Measurements from ENCODE around the gene RFTN1.

RFTN1 gene

GRCh38 chr3:16550676-16551341 is 37.3 kb upstream of the RFTN1 start:
- CTCF ChIA-PET: interaction anchor here (0.5 to 2.8 kb wide), 7 partner anchors 35 to 402 kb away, joined by 3 to 11 read pairs (median 4); partner anchors contain the start of genes DPH3 and OXNAD1
- DNase-seq (ENCODE audit: extremely low spot score): peak; percentile 74
- POLR2A ChIA-PET: interaction anchor here (0.7 to 1.1 kb wide), 2 partner anchors 34 to 286 kb away, joined by 4 read pairs; partner anchors contain the start of genes DPH3 and OXNAD1
- TF ChIP-seq LEF1 (IDR thresholded peaks at IDR 0.05; ENCODE audit: borderline replicate concordance) (no peak), L3MBTL2 (conservative IDR thresholded peaks at IDR 0.05) (peak; percentile 17; the same call in 1 of the 2 replicates)

DNA sequence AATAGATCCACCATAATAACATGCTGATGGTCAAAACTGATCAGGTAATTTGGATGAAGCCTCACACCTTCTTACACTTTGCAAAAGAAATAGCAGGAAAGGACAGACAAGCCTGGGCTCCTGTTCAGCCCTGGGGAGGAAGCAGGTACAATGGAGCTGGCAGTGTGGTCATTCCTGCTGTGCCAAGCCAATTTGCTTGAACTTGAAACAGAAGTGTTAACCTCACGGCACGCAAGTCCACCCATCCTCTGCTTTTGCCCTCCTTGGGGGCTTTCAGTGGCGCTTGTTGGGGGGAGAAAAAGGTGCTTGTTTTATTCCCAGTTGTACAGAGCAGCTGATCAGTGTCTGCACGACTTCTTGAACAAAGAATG is 36.8 kb upstream of the RFTN1 start:
- no peak for TF ChIP-seq TARDBP (IDR thresholded peaks at IDR 0.05)
- no peak for TF ChIP-seq FOXK2 (IDR thresholded peaks at IDR 0.05)
- no peak for TF ChIP-seq FOXM1 (IDR thresholded peaks at IDR 0.05; ENCODE audit: borderline replicate concordance)
- TF ChIP-seq HDGF (IDR thresholded peaks at IDR 0.05; ENCODE audit: borderline replicate concordance): no peak
- no peak for TF ChIP-seq BHLHE40 (IDR thresholded peaks at IDR 0.05; ENCODE audit: borderline replicate concordance)
- TF ChIP-seq FOXA1 (IDR thresholded peaks at IDR 0.05): no peak
- TF ChIP-seq PKNOX1 (IDR thresholded peaks at IDR 0.05): no peak
- no peak for TF ChIP-seq ELF4 (IDR thresholded peaks at IDR 0.05)
- TF ChIP-seq L3MBTL2 (conservative IDR thresholded peaks at IDR 0.05): no peak
- TF ChIP-seq ZNF384 (IDR thresholded peaks at IDR 0.05): no peak
- TF ChIP-seq LEF1 (IDR thresholded peaks at IDR 0.05; ENCODE audit: borderline replicate concordance): no peak
- TF ChIP-seq SUZ12 (IDR thresholded peaks at IDR 0.05): no peak
- no peak for TF ChIP-seq CTBP1 (IDR thresholded peaks at IDR 0.05; ENCODE audit: borderline replicate concordance)
- no peak for TF ChIP-seq SP1 (IDR thresholded peaks at IDR 0.05)
- TF ChIP-seq NFRKB (IDR thresholded peaks at IDR 0.05): no peak
- no peak for TF ChIP-seq ARNT (IDR thresholded peaks at IDR 0.05)
- no peak for DNase-seq (ENCODE audit: extremely low spot score)
- ChIA-PET POLR2A (interaction anchor here (0.7 to 1.1 kb wide), 2 partner anchors 34 to 285 kb away, joined by 4 read pairs; partner anchors contain the start of genes DPH3 and OXNAD1), CTCF (interaction anchor here (0.5 to 2.8 kb wide), 7 partner anchors 34 to 402 kb away, joined by 3 to 11 read pairs (median 4); partner anchors contain the start of genes DPH3 and OXNAD1)

- TF ChIP-seq PKNOX1 (IDR thresholded peaks at IDR 0.05) (no peak), ZNF384 (IDR thresholded peaks at IDR 0.05) (no peak)
- ChIA-PET CTCF (interaction anchor here (2.8 kb wide), 1 partner anchor 258 kb away, joined by 11 read pairs; no protein-coding TSS in a partner anchor), POLR2A (no interaction called here)
- no peak for DNase-seq (ENCODE audit: extremely low spot score)
Observed at GRCh38 chr3:16548721-16549120, 35.2 kb upstream of the RFTN1 start.

GRCh38 chr3:16547561-16548357 is 34.3 kb upstream of the RFTN1 start:
- TF ChIP-seq SP1 (IDR thresholded peaks at IDR 0.05) (no peak), LEF1 (IDR thresholded peaks at IDR 0.05; ENCODE audit: borderline replicate concordance) (no peak), SUZ12 (IDR thresholded peaks at IDR 0.05) (no peak), NFRKB (IDR thresholded peaks at IDR 0.05) (no peak), FOXM1 (IDR thresholded peaks at IDR 0.05; ENCODE audit: borderline replicate concordance) (no peak), HDGF (IDR thresholded peaks at IDR 0.05; ENCODE audit: borderline replicate concordance) (no peak), PKNOX1 (IDR thresholded peaks at IDR 0.05) (no peak), BHLHE40 (IDR thresholded peaks at IDR 0.05; ENCODE audit: borderline replicate concordance) (no peak), ZNF384 (IDR thresholded peaks at IDR 0.05) (no peak), FOXK2 (IDR thresholded peaks at IDR 0.05) (no peak), FOXA1 (IDR thresholded peaks at IDR 0.05) (no peak), L3MBTL2 (conservative IDR thresholded peaks at IDR 0.05) (no peak), ARNT (IDR thresholded peaks at IDR 0.05) (no peak), CTBP1 (IDR thresholded peaks at IDR 0.05; ENCODE audit: borderline replicate concordance) (no peak), ELF4 (IDR thresholded peaks at IDR 0.05) (no peak), TARDBP (IDR thresholded peaks at IDR 0.05) (no peak)
- ChIA-PET CTCF (interaction anchor here (0.7 kb wide), 1 partner anchor 257 kb away, joined by 3 read pairs; no protein-coding TSS in a partner anchor), POLR2A (no interaction called here)
- DNase-seq (ENCODE audit: extremely low spot score): no peak

- DNase-seq (ENCODE audit: extremely low spot score): no peak
- ChIA-PET POLR2A (no interaction called here), CTCF (interaction anchor here (0.7 kb wide), 1 partner anchor 255 kb away, joined by 3 read pairs; no protein-coding TSS in a partner anchor)
- TF ChIP-seq LEF1 (IDR thresholded peaks at IDR 0.05; ENCODE audit: borderline replicate concordance) (no peak), CTBP1 (IDR thresholded peaks at IDR 0.05; ENCODE audit: borderline replicate concordance) (no peak), NFRKB (IDR thresholded peaks at IDR 0.05) (no peak), ELF4 (IDR thresholded peaks at IDR 0.05) (no peak), FOXA1 (IDR thresholded peaks at IDR 0.05) (no peak), ZNF384 (IDR thresholded peaks at IDR 0.05) (no peak), HDGF (IDR thresholded peaks at IDR 0.05; ENCODE audit: borderline replicate concordance) (no peak), PKNOX1 (IDR thresholded peaks at IDR 0.05) (no peak), ARNT (IDR thresholded peaks at IDR 0.05) (no peak), SP1 (IDR thresholded peaks at IDR 0.05) (no peak), FOXM1 (IDR thresholded peaks at IDR 0.05; ENCODE audit: borderline replicate concordance) (no peak), L3MBTL2 (conservative IDR thresholded peaks at IDR 0.05) (no peak), FOXK2 (IDR thresholded peaks at IDR 0.05) (no peak), SUZ12 (IDR thresholded peaks at IDR 0.05) (no peak)
Observed at GRCh38 chr3:16546186-16547010, 32.9 kb upstream of the RFTN1 start.

All from HEK293T (cell line).